ENCODE measurements around the gene NRCAM.

GRCh38 chr7:108249453-108249852, 206.8 kb downstream of the NRCAM start:
- no peak for TF ChIP-seq CTCF (IDR thresholded peaks at IDR 0.05)
- no peak for TF ChIP-seq POLR2A (IDR thresholded peaks at IDR 0.05)

All from adrenal gland (tissue), 5 donors.